Neuronal stem cell (in vitro differentiated cells): ENCODE data around the gene ADAMTS15.

Experiments
- DNase-seq: peaks from one replicate; pipeline ENCODE4 v3.0.0-alpha.2; 2013; ENCODE audit warnings: low spot score
- H2AFZ ChIP-seq: one replicate; pipeline ENCODE4 v1.6.1; 2013; ENCODE audit warnings: mild to moderate bottlenecking, low read length, inconsistent platforms
- H2AK5ac ChIP-seq: 2 replicates; pipeline ENCODE4 v1.6.1; 2013; ENCODE audit warnings: low read depth, mild to moderate bottlenecking, inconsistent platforms, low read length, moderate library complexity, mixed read lengths
- H2BK120ac ChIP-seq: 2 replicates; pipeline ENCODE4 v1.6.1; 2013; ENCODE audit warnings: low read depth, mild to moderate bottlenecking, inconsistent platforms, low read length, moderate library complexity, mixed read lengths
- H2BK12ac ChIP-seq: one replicate; pipeline ENCODE4 v1.6.1; 2013; ENCODE audit warnings: low read length, inconsistent platforms
- H2BK15ac ChIP-seq: 2 replicates; pipeline ENCODE4 v1.6.1; 2013; ENCODE audit warnings: mild to moderate bottlenecking, low read length, inconsistent platforms, mixed read lengths
- H2BK5ac ChIP-seq: one replicate; pipeline ENCODE4 v1.6.1; 2013; ENCODE audit warnings: inconsistent platforms, mild to moderate bottlenecking, low read length, moderate library complexity
- H3K14ac ChIP-seq: one replicate; pipeline ENCODE4 v1.6.1; 2013; ENCODE audit warnings: low read length, inconsistent platforms
- H3K18ac ChIP-seq: 2 replicates; pipeline ENCODE4 v1.6.1; 2013; ENCODE audit warnings: low read length, inconsistent platforms
- H3K23ac ChIP-seq: 2 replicates; pipeline ENCODE4 v1.6.1; 2013; ENCODE audit warnings: low read depth, mild to moderate bottlenecking, mixed read lengths, low read length, inconsistent platforms; ENCODE audit not compliant: poor library complexity
- H3K27ac ChIP-seq: replicated peaks from 3 replicates; pipeline ENCODE4 v1.5.1; 2013; ENCODE audit warnings: low read length, inconsistent platforms
- H3K27me3 ChIP-seq, 3 experiments: 2 replicates each; pipeline ENCODE4 v1.6.1; 2013; ENCODE audit warnings: low read length in 3 of 3, mild to moderate bottlenecking in 2 of 3, inconsistent platforms in 1 of 3, low read depth in 1 of 3, mixed read lengths in 1 of 3, moderate library complexity in 1 of 3; ENCODE audit not compliant: control insufficient read depth in 3 of 3, insufficient read depth in 3 of 3
- H3K36me3 ChIP-seq, 2 donors: replicated peaks in 1 of 2; 2 replicates each; pipeline ENCODE4 v1.6.1; 2013; ENCODE audit warnings: low read length in 2 of 2; ENCODE audit not compliant: control insufficient read depth in 2 of 2, insufficient read depth in 2 of 2
- H3K4ac ChIP-seq: 2 replicates; pipeline ENCODE4 v1.6.1; 2013; ENCODE audit warnings: inconsistent platforms, mild to moderate bottlenecking, low read length, moderate library complexity
- H3K4me1 ChIP-seq, 2 donors: 1 replicate in 1 of 2; 2 replicates in 1 of 2; pipeline ENCODE4 v1.6.1; 2013; ENCODE audit warnings: low read length in 2 of 2, low read depth in 1 of 2; ENCODE audit not compliant: control insufficient read depth in 2 of 2, insufficient read depth in 1 of 2
- H3K4me2 ChIP-seq: one replicate; pipeline ENCODE4 v1.6.1; 2013; ENCODE audit warnings: mild to moderate bottlenecking, low read length, inconsistent platforms; ENCODE audit not compliant: insufficient read depth, poor library complexity, severe bottlenecking
- H3K4me3 ChIP-seq, 2 donors: 2 replicates each; pipeline ENCODE4 v1.5.1; 2013; ENCODE audit warnings: low read length in 2 of 2, mild to moderate bottlenecking in 2 of 2, inconsistent platforms in 1 of 2, moderate library complexity in 1 of 2
- H3K79me1 ChIP-seq: one replicate; pipeline ENCODE4 v1.6.1; 2013; ENCODE audit warnings: low read depth, mild to moderate bottlenecking, inconsistent platforms, low read length, moderate library complexity
- H3K9ac ChIP-seq: one replicate; pipeline ENCODE4 v1.6.1; 2013; ENCODE audit warnings: mild to moderate bottlenecking, low read depth, low read length, inconsistent platforms; ENCODE audit not compliant: poor library complexity
- H3K9me3 ChIP-seq, 2 donors: replicated peaks in 1 of 2; 2 replicates each; pipeline versions ENCODE3 to v1.6.1; 2013; ENCODE audit warnings: low read length in 2 of 2, mild to moderate bottlenecking in 2 of 2, inconsistent platforms in 1 of 2, low read depth in 1 of 2, mixed read lengths in 1 of 2, moderate library complexity in 1 of 2; ENCODE audit not compliant: control insufficient read depth in 2 of 2, insufficient read depth in 1 of 2
- H4K8ac ChIP-seq: one replicate; pipeline ENCODE4 v1.6.1; 2013; ENCODE audit warnings: low read depth, mild to moderate bottlenecking, inconsistent platforms, low read length, moderate library complexity
- H4K91ac ChIP-seq: one replicate; pipeline ENCODE4 v1.6.1; 2013; ENCODE audit warnings: low read length, low read depth, mild to moderate bottlenecking, inconsistent platforms; ENCODE audit not compliant: poor library complexity
- WGBS, 2 donors: extraction: QIAGEN DNeasy Blood & Tissue Kit; methylation state at CpG; one replicate each; pipeline ENCODE4 v1.1.7; 2013; ENCODE audit warnings: missing lambda C conversion rate in 2 of 2, mixed read lengths in 1 of 2; ENCODE audit not compliant: insufficient read length in 2 of 2, insufficient replicate concordance in 1 of 2; ENCODE audit errors: extremely low coverage in 2 of 2; 5-methylcytosine and 5-hydroxymethylcytosine counted together

ADAMTS15 gene

DNA sequence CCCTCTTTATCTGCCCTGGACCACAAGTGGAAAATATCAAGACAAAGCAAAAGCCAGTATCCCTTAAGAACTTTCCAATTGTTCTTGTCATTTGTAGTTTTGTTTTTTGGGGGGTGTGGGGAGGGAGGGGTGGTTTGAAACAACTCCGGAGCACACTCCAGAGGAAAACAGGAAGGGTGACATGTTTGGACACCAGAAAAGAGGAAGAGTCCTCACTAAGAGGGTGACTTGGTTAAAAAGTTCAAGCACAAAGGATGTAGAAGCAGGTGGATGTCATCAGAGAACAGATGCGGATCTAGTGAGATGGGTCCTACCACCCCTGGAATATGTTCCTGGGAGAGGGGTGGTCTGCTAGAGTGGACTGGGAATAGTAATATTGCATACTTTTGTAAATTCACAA lies 45.9 kb upstream of the ADAMTS15 start:
- Histone ChIP-seq H3K23ac (no peak overlapping the region), H4K91ac (no peak overlapping the region), H2BK5ac (no peak overlapping the region), H3K9ac (no peak overlapping the region), H3K18ac (no peak overlapping the region), H3K9me3 (no peaks in the 10 kb centered on the region), H3K4me2 (no peak overlapping the region), H3K79me1 (no peaks in the 10 kb centered on the region), H3K14ac (no peak overlapping the region), H2AK5ac (no peak overlapping the region), H2BK15ac (no peak overlapping the region), H3K36me3 (no peaks in the 10 kb centered on the region), H3K4me1 (peaks cover 0 to 10% of the 10 kb centered on the region in 2 donors), H3K27me3 (peaks cover 0 to 7% (median 0%) of the 10 kb centered on the region in 3 experiments), H2BK120ac (no peak overlapping the region), H2AFZ (no peak overlapping the region), H3K4ac (no peak overlapping the region), H4K8ac (no peak overlapping the region), H3K27ac (no peak overlapping the region), H2BK12ac (no peak overlapping the region), H3K4me3 (no peak overlapping the region)
- DNase-seq = no peak
- no CpG with 5 or more reads among the region's 2 CpGs for WGBS, 2 donors

GRCh38 chr11:130403271-130403804 lies 45.1 kb upstream of the ADAMTS15 start:
- Histone ChIP-seq H3K18ac (peak overlapping the region; percentile 11), H3K14ac (no peak overlapping the region), H2BK12ac (no peak overlapping the region)

GRCh38 chr11:130403967-130404366 lies 44.5 kb upstream of the ADAMTS15 start:
- no peak overlapping the region for H2BK5ac ChIP-seq
- H3K27me3 ChIP-seq = peaks cover 0 to 20% (median 0%) of the 10 kb centered on the region in 3 experiments
- no peak overlapping the region for H2BK12ac ChIP-seq
- DNase-seq = no peak
- H3K9me3 ChIP-seq = no peaks in the 10 kb centered on the region
- no peak overlapping the region for H3K14ac ChIP-seq
- no peak overlapping the region for H3K4ac ChIP-seq
- no peak overlapping the region for H3K4me3 ChIP-seq
- no peak overlapping the region for H3K27ac ChIP-seq
- H3K36me3 ChIP-seq = no peaks in the 10 kb centered on the region
- no peak overlapping the region for H2BK120ac ChIP-seq
- H3K79me1 ChIP-seq = no peaks in the 10 kb centered on the region
- no peak overlapping the region for H2BK15ac ChIP-seq
- peaks cover 0 to 10% of the 10 kb centered on the region in 2 donors for H3K4me1 ChIP-seq
- no peak overlapping the region for H2AK5ac ChIP-seq
- H3K4me2 ChIP-seq = no peak overlapping the region
- WGBS, 2 donors = no CpG with 5 or more reads among the region's 3 CpGs
- no peak overlapping the region for H3K18ac ChIP-seq
- no peak overlapping the region for H3K9ac ChIP-seq
- no peak overlapping the region for H4K8ac ChIP-seq
- H2AFZ ChIP-seq = no peak overlapping the region
- no peak overlapping the region for H3K23ac ChIP-seq
- no peak overlapping the region for H4K91ac ChIP-seq

More at GRCh38 chr11:130403271-130403804, 45.1 kb upstream of the ADAMTS15 start:
- Histone ChIP-seq H3K4me2 (no peak overlapping the region), H4K91ac (no peak overlapping the region), H3K36me3 (no peaks in the 10 kb centered on the region), H2AFZ (peak overlapping the region; percentile 15), H2BK5ac (no peak overlapping the region), H2AK5ac (no peak overlapping the region), H3K27me3 (peaks cover 0 to 15% (median 0%) of the 10 kb centered on the region in 3 experiments), H3K79me1 (no peaks in the 10 kb centered on the region), H3K27ac (no peak overlapping the region), H4K8ac (no peak overlapping the region), H3K23ac (no peak overlapping the region), H2BK15ac (no peak overlapping the region), H3K4ac (no peak overlapping the region), H3K4me1 (peaks cover 0 to 10% of the 10 kb centered on the region in 2 donors), H3K4me3 (no peak overlapping the region), H3K9me3 (no peaks in the 10 kb centered on the region), H3K9ac (no peak overlapping the region), H2BK120ac (no peak overlapping the region)
- no peak for DNase-seq
- no CpG with 5 or more reads among the region's 11 CpGs for WGBS, 2 donors

DNA sequence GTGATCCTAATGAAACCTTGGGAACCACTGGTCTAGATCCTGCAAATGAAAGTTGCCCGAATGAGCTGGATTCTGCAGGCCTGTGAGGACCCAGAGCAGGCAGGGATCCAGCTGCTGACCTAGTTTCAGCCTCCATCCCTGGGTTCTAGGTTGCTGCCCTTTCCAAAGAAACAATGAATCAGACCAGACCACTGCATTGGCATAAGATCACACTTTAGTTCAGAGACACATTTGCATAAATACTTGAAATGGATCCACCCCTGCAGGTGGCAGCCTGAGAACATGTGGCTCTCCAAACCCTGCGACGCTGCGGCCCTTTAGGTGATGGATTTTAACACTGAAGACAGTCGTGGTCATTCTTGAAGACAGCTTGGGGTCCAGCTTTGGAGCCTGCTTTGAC lies 43.7 kb upstream of the ADAMTS15 start:
- Histone ChIP-seq H3K4me3 (no peak overlapping the region), H3K18ac (no peak overlapping the region), H4K8ac (no peak overlapping the region), H3K79me1 (no peaks in the 10 kb centered on the region), H3K4ac (no peak overlapping the region), H3K23ac (no peak overlapping the region), H3K36me3 (no peaks in the 10 kb centered on the region), H3K9me3 (no peaks in the 10 kb centered on the region), H3K14ac (no peak overlapping the region), H3K4me1 (peaks cover 0 to 10% of the 10 kb centered on the region in 2 donors), H2AFZ (no peak overlapping the region), H3K27ac (no peak overlapping the region), H2BK12ac (no peak overlapping the region), H3K27me3 (peaks cover 0 to 28% (median 0%) of the 10 kb centered on the region in 3 experiments), H2AK5ac (no peak overlapping the region), H2BK5ac (no peak overlapping the region), H2BK120ac (no peak overlapping the region), H3K9ac (no peak overlapping the region), H3K4me2 (no peak overlapping the region), H2BK15ac (no peak overlapping the region), H4K91ac (no peak overlapping the region)
- no CpG with 5 or more reads among the region's 5 CpGs for WGBS, 2 donors
- no peak for DNase-seq
